Mesendoderm (in vitro differentiated cells): ENCODE measurements around the gene RSAD1.

Experiments
- DNase-seq: peaks from one replicate; pipeline ENCODE4 v3.0.0; 2013
- H2AK5ac ChIP-seq: 2 replicates; pipeline ENCODE4 v1.6.1; 2013; ENCODE audit warnings: low read length, inconsistent platforms
- H2BK120ac ChIP-seq: 2 replicates; pipeline ENCODE4 v1.6.1; 2013; ENCODE audit warnings: low read depth, mild to moderate bottlenecking, low read length, moderate library complexity, mixed read lengths
- H2BK15ac ChIP-seq: replicated peaks from 2 replicates; pipeline ENCODE4 v1.6.1; 2013; ENCODE audit warnings: low read depth, mild to moderate bottlenecking, moderate library complexity
- H2BK5ac ChIP-seq: 2 replicates; pipeline ENCODE4 v1.6.1; 2013; ENCODE audit warnings: low read length, inconsistent platforms
- H3K18ac ChIP-seq: 2 replicates; pipeline ENCODE4 v1.6.1; 2013; ENCODE audit warnings: mild to moderate bottlenecking, low read length, mixed read lengths
- H3K23ac ChIP-seq: one replicate; pipeline ENCODE4 v1.6.1; 2013; ENCODE audit warnings: low read length
- H3K27ac ChIP-seq: 2 replicates; pipeline ENCODE4 v1.5.1; 2013; ENCODE audit warnings: low read depth, mild to moderate bottlenecking, inconsistent platforms, low read length, moderate library complexity
- H3K27me3 ChIP-seq: 2 replicates; pipeline ENCODE4 v1.6.1; 2013; ENCODE audit warnings: low read length, control low read depth, mild to moderate bottlenecking, inconsistent platforms; ENCODE audit not compliant: insufficient read depth, poor library complexity
- H3K36me3 ChIP-seq: 2 replicates; pipeline ENCODE4 v1.6.1; 2013; ENCODE audit warnings: low read length, inconsistent platforms; ENCODE audit not compliant: control insufficient read depth, insufficient read depth
- H3K4ac ChIP-seq: one replicate; pipeline ENCODE4 v1.6.1; 2013; ENCODE audit warnings: low read depth, mild to moderate bottlenecking, low read length, moderate library complexity
- H3K4me1 ChIP-seq: 2 replicates; pipeline ENCODE4 v1.6.1; 2013; ENCODE audit warnings: low read depth, low read length, inconsistent platforms; ENCODE audit not compliant: control insufficient read depth
- H3K4me2 ChIP-seq: 2 replicates; pipeline ENCODE4 v1.6.1; 2013; ENCODE audit warnings: low read length
- H3K4me3 ChIP-seq: 2 replicates; pipeline ENCODE4 v1.5.1; 2013; ENCODE audit warnings: mild to moderate bottlenecking, low read length
- H3K56ac ChIP-seq: one replicate; pipeline ENCODE4 v1.6.1; 2013; ENCODE audit warnings: low read length
- H3K79me1 ChIP-seq: 2 replicates; pipeline ENCODE4 v1.6.1; 2013; ENCODE audit warnings: low read length, inconsistent platforms
- H3K79me2 ChIP-seq: 2 replicates; pipeline ENCODE4 v1.6.1; 2013; ENCODE audit warnings: mild to moderate bottlenecking, low read length; ENCODE audit not compliant: control insufficient read depth, insufficient read depth
- H3K9ac ChIP-seq: 2 replicates; pipeline ENCODE4 v1.6.1; 2013; ENCODE audit warnings: low read length, inconsistent platforms
- H4K5ac ChIP-seq: one replicate; pipeline ENCODE4 v1.6.1; 2013; ENCODE audit warnings: low read length
- H4K8ac ChIP-seq: one replicate; pipeline ENCODE4 v1.6.1; 2013; ENCODE audit warnings: low read depth, mild to moderate bottlenecking, control low read depth, low read length, moderate library complexity
- WGBS: extraction: QIAGEN DNeasy Blood & Tissue Kit; methylation state at CpG from one replicate; pipeline ENCODE4 v1.1.7; 2013; ENCODE audit warnings: low lambda C conversion rate, missing lambda C conversion rate; ENCODE audit not compliant: insufficient coverage; ENCODE audit errors: extremely low coverage; 5-methylcytosine and 5-hydroxymethylcytosine counted together

The RSAD1 gene

GRCh38 chr17:50495217-50495823 lies 16.7 kb downstream of the RSAD1 start:
- Histone ChIP-seq H4K8ac (no peak overlapping the region), H3K4me3 (no peak overlapping the region), H3K23ac (no peak overlapping the region), H3K18ac (no peak overlapping the region), H3K4me2 (no peak overlapping the region), H3K4me1 (no peaks in the 10 kb centered on the region), H3K9ac (no peak overlapping the region), H2BK120ac (no peak overlapping the region), H4K5ac (no peak overlapping the region), H2BK5ac (no peak overlapping the region), H3K79me1 (no peaks in the 10 kb centered on the region), H3K36me3 (no peaks in the 10 kb centered on the region), H3K56ac (no peak overlapping the region), H2AK5ac (no peak overlapping the region), H3K27ac (no peak overlapping the region), H2BK15ac (no peak overlapping the region), H3K79me2 (no peaks in the 10 kb centered on the region), H3K27me3 (no peaks in the 10 kb centered on the region), H3K4ac (no peak overlapping the region)
- DNase-seq, result no peak
- WGBS, result no CpG with 5 or more reads among the region's 8 CpGs

DNA sequence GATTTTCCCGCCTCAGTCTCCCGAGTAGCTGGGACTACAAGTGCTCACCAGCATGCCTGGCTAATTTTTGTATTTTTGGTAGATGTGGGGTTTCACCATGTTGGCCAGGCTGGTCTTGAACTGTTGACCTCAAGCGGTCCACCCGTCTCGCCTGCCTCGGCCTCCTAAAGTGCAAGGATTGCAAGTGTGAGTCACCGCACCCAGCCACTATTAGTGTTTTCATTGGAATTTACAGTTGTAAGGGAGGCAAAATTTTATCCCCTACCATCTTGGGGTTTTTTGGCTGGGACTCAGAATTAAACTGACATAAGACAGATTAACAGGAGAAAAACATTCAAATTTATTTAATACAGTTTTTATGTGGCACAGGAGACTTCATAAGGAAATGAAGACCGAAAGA lies 17.3 kb downstream of the RSAD1 start:
- no peak for DNase-seq
- Histone ChIP-seq H2BK15ac (no peak overlapping the region), H3K4ac (no peak overlapping the region), H3K27ac (no peak overlapping the region), H2BK5ac (no peak overlapping the region), H3K4me1 (no peaks in the 10 kb centered on the region), H2BK120ac (no peak overlapping the region), H3K56ac (no peak overlapping the region), H3K18ac (no peak overlapping the region), H3K27me3 (no peaks in the 10 kb centered on the region), H3K23ac (no peak overlapping the region), H4K5ac (no peak overlapping the region), H3K4me3 (no peak overlapping the region), H2AK5ac (no peak overlapping the region), H3K4me2 (no peak overlapping the region), H3K36me3 (no peaks in the 10 kb centered on the region), H3K79me2 (no peaks in the 10 kb centered on the region), H3K9ac (no peak overlapping the region), H4K8ac (no peak overlapping the region), H3K79me1 (no peaks in the 10 kb centered on the region)
- WGBS, result no CpG with 5 or more reads among the region's 8 CpGs

DNA sequence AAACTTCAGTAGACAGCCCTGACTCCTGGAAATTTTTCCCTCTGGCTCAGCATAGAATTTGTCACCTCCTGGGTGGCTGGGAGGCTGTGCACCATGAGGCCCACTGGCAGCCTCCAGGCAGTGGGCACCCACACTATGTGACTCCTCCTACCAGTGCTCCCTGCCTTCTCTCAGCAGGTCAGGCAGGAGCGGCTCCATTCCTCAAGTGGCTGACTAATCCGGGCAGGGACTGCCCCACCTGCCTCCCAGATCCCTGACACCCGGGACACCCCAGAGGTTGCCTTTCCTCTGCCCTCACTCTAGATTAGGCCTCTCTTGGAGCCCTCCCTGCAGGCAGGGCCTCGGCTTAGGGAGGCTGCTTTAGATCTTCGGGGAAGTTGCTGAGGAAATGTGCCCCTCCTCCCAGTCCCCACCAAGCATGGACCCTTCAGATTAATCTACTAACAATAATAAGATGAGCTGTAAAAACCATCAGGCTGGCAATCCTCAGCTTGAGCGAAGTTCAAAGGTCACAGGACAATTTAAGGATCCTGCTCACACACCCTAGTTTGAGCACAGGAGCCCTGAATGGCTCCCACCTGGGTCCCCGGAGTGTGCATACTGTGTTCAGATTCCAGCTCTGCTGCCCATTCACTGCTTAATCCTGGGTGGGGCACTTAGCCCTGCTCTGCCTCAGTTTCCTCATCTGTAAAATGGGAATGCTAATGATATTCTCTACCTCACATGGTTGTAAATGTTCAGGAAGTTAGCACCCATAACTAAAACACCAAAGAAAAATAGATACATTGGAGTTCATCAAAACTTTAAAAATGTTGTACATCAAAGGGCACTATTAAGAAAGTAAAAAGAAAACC lies 19.6 kb downstream of the RSAD1 start:
- Histone ChIP-seq H3K56ac (no peak overlapping the region), H3K4me1 (no peaks in the 10 kb centered on the region), H2BK15ac (no peak overlapping the region), H3K36me3 (no peaks in the 10 kb centered on the region), H3K4me3 (no peak overlapping the region), H3K79me2 (no peaks in the 10 kb centered on the region), H3K4me2 (no peak overlapping the region), H3K27ac (no peak overlapping the region), H3K27me3 (no peaks in the 10 kb centered on the region), H2AK5ac (no peak overlapping the region), H2BK120ac (no peak overlapping the region), H4K8ac (no peak overlapping the region), H3K4ac (no peak overlapping the region), H3K9ac (no peak overlapping the region), H3K18ac (no peak overlapping the region), H2BK5ac (no peak overlapping the region), H3K23ac (no peak overlapping the region), H4K5ac (no peak overlapping the region), H3K79me1 (no peaks in the 10 kb centered on the region)
- no CpG with 5 or more reads among the region's 7 CpGs for WGBS
- no peak for DNase-seq

DNA sequence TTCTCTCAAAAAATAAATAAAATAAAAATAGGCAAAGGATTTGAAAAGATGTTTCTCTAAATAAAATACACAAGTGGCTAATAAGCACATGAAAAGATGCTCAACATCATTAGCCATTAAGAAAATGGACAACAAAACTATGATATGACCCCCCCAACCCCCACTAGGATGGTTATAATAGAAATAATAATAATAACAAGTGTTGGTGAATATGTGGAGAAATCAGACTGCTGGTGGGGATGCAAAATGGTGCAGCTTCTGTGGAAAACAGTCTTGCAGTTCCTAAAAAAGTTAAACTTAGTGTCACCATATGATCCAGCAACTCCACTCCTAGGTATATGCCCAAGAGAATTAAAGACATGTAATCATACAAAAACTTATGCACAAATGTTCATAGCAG lies 20.6 kb downstream of the RSAD1 start:
- no peaks in the 10 kb centered on the region for H3K79me1 ChIP-seq
- no peak overlapping the region for H3K9ac ChIP-seq
- H3K56ac ChIP-seq, result no peak overlapping the region
- H3K27me3 ChIP-seq, result no peaks in the 10 kb centered on the region
- DNase-seq, result no peak
- no peak overlapping the region for H2BK5ac ChIP-seq
- no peak overlapping the region for H3K23ac ChIP-seq
- no peaks in the 10 kb centered on the region for H3K4me1 ChIP-seq
- H3K4ac ChIP-seq, result no peak overlapping the region
- no peak overlapping the region for H3K27ac ChIP-seq
- no peak overlapping the region for H4K5ac ChIP-seq
- H3K4me3 ChIP-seq, result no peak overlapping the region
- no peak overlapping the region for H4K8ac ChIP-seq
- no peak overlapping the region for H2AK5ac ChIP-seq
- no peak overlapping the region for H3K18ac ChIP-seq
- H2BK15ac ChIP-seq, result no peak overlapping the region
- H3K4me2 ChIP-seq, result no peak overlapping the region
- no peak overlapping the region for H2BK120ac ChIP-seq
- H3K36me3 ChIP-seq, result no peaks in the 10 kb centered on the region
- no peaks in the 10 kb centered on the region for H3K79me2 ChIP-seq

- no peak overlapping the region for H3K4me2 ChIP-seq
- no peaks in the 10 kb centered on the region for H3K27me3 ChIP-seq
- no peak overlapping the region for H3K18ac ChIP-seq
- no peak overlapping the region for H2BK5ac ChIP-seq
- H3K36me3 ChIP-seq, result no peaks in the 10 kb centered on the region
- H3K4ac ChIP-seq, result no peak overlapping the region
- no peak overlapping the region for H2AK5ac ChIP-seq
- no peak overlapping the region for H4K5ac ChIP-seq
- no CpG with 5 or more reads among the region's 2 CpGs for WGBS
- H2BK15ac ChIP-seq, result no peak overlapping the region
- no peak overlapping the region for H3K27ac ChIP-seq
- H4K8ac ChIP-seq, result no peak overlapping the region
- no peak for DNase-seq
- no peak overlapping the region for H2BK120ac ChIP-seq
- H3K79me2 ChIP-seq, result no peaks in the 10 kb centered on the region
- H3K4me3 ChIP-seq, result no peak overlapping the region
- H3K9ac ChIP-seq, result no peak overlapping the region
- H3K56ac ChIP-seq, result no peak overlapping the region
- no peaks in the 10 kb centered on the region for H3K79me1 ChIP-seq
- no peaks in the 10 kb centered on the region for H3K4me1 ChIP-seq
- H3K23ac ChIP-seq, result no peak overlapping the region
These were observed 21.1 kb downstream of the RSAD1 start for GRCh38 chr17:50499721-50500120.
